GM21717 (cell line): Measurements from ENCODE around the gene EXOC6B.

Experiments
- ATAC-seq: cut with Tn5 transposase; IDR thresholded peaks from one replicate; pipeline ENCODE4 v1.9.1; 2021; ENCODE audit warnings: mild to moderate bottlenecking, moderate library complexity; ENCODE audit not compliant: unreplicated experiment

EXOC6B gene

DNA sequence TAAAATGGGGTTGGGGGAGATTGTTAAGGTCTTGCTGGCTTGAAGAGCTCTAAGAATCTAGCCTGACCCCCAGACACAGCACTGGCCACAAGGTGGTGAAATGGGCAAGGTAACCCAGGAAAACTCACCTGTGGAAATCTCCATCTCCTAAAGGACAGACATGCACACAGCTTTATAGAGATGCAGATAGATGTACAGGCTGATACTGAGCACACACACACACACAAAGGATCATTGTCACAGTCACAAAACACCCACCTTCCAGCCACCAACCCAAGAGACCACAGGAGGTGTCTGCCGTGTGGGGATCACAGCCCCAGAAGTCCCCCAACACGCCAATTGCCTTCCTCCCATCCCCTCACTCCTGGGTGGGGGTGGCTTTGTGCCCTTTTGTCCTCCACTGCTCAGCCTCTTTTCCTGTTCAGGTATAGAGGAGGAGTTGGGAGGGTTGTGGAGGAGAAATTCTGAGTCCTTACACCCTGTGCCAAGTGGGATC is 674.9 kb downstream of the EXOC6B start:
- ATAC-seq: no peak

DNA sequence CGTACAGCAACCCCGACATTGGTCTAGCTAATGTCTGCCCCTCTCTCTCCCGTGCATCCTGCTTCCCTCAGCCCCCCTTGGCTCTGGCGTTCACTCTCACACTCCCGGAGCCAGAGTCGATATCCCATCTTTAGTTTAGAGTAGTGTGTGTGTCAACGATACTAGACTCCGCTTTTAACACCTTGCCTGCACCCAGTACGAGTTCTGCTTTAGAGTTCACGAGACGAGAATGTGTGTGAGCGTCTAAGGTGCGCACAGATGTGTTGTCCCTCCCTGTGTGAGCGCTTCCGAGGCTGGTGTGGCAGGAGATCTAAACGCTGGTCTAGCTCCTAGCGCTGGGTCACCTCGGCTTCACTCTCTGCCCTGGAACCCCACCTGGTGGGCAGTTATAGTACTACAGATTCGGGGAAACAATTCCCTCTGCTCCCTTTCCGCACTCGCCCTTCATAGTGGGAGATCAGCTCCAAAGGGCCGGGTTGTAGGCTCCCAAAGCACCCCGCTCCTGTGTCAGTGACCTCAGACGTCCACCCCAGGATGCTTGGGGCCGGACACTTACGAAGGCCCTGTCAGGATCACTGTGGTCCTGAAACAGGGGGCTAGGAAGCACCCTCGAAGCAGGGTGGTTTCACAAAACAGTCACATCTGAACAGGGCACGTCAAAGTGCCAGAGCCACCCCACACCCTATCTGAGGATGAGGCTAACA is 675.5 kb downstream of the EXOC6B start:
- peak; percentile 78 for ATAC-seq

DNA sequence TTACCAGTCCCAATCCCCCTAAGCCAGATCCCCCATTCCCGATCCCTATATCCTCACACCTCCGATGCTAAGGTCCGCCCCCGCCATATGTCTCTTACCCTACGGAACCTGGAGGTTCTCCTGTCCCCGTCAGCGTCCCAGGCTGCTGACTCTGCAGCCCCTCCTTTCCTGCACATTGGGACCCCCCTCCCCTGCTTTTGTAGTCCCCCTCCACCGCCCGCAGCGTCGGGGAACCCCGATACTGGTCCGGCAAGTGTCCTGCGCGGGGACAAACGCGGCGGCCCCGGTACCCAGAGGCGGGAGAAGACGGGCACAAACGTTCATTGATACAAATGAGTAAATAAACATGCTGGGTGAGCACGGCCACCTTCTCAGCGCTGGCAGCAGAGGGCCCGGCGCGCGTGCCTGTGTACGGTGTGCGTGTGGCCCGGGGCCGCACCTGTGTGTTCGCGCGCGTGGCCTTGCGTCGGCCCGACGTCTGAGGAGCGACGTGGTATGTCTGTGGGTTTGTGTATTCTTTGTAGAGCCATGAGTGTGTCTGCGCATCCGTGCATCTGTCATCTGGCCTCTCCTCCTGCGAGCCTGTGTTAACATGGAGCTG is 676.2 kb downstream of the EXOC6B start:
- no peak for ATAC-seq

DNA sequence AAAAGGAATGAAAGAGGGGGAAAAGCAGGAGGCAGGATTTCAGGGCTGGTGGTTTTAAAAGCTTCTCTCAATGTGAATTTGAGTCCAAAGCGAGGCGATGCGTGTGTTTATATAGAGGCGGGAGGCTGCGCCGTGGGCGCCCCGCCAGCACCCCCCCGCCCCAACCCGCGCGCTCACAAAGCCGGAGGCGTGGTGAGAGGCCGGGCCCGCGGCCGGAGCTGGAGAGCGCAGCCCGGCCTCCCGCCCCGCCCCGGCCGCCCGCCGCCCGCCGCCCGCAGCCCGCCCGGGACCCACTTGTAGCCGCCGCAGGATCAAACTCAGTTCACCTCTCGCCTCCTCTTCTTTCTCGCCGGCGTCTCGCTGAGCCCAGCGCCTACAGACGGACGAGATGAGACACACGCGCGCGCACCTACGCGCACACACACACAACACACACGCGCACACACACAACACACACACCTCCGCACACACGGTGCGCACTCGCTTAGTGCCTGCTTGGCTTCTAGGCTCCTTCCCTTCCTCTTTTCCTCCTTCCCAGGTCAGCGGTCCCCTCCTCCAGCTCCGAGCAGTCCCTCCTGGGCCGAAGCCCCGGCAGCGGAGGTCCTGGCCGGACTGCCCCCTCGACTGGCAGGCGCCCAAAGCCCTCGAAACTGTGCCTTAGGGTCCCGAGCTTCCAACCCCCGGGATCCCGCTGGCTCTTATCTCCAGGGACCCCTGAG is 676.8 kb downstream of the EXOC6B start:
- no peak for ATAC-seq

DNA sequence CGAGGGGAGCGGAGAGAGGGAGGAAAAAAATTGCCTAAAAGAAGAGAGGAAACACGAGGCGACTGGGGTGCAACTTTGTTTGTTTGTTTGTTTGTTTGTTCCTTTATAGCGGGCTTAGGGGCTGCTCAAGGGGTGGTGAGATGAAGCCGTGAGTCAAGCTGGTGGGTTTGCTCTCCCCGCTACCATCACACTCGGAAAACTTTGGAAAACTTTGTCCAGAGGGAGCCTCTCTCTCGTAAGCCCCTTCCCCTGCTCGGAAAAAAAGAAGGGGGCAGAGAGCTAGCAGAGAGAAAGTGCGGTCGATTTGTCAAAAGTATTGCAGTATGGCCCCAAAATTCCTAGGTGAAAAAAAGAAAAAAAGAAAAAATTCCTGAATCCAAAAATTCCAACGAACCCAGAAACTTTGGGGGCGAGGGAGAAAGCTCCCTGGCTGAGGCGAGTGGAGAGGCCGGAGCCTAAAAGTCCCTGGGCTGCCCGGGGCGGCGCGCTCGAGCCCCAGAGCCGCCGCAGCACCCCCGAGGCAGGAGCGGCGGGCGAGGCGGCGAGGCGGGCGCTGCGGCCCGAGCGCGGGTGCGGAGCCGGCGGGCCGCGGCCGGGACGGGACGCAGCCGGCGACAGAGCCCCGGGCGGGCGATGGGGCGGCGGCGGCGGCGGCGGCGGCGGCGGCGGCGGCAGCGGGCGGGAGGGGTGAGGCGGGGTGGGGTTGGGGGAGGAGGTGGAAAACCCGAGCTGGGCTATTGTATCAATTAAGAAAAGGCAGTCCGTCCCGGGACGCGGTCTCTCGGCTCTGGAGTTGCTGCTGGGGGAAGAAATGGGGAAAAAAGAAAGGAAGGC is 677.6 kb downstream of the EXOC6B start:
- no peak for ATAC-seq

DNA sequence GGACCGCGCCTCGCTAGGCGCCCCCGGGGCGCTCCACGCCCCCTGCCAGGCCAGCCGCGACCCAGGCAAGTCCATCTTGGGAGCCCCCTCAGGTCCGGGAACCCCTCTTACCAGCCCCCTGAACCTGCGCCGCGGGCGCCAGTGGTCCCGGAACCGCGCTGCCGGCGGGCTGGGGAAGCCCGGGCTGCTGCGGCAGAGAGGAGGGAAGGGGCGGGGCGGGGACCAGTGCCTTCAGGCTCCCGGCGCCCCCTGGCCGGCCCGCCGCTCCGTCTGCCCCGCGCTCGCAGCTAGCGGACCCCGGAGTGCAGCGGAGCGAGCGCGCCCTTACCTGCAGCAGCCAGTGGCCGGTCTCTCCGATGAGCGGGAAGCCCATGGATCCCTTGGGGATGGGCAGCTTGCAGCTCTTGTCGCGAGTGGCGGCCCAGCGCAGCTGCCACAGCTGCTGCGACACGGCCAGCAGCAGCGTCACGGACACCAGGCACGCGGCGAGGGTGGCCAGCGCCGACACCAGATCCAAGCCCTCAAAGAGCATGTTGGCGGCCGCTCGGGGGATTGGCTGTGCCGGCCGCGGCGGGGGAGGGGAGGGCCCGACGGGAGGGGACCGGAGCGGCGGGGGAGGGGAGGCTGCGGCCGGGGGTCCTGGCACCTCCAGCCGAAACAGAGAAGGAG is 678.4 kb downstream of the EXOC6B start, which contains the start of gene CYP26B1:
Gene CYP26B1 (minus strand): TSS at position 560 of the 669 bp plus-strand sequence. CDS start 28 bp downstream, at position 532.
- ATAC-seq: no peak

DNA sequence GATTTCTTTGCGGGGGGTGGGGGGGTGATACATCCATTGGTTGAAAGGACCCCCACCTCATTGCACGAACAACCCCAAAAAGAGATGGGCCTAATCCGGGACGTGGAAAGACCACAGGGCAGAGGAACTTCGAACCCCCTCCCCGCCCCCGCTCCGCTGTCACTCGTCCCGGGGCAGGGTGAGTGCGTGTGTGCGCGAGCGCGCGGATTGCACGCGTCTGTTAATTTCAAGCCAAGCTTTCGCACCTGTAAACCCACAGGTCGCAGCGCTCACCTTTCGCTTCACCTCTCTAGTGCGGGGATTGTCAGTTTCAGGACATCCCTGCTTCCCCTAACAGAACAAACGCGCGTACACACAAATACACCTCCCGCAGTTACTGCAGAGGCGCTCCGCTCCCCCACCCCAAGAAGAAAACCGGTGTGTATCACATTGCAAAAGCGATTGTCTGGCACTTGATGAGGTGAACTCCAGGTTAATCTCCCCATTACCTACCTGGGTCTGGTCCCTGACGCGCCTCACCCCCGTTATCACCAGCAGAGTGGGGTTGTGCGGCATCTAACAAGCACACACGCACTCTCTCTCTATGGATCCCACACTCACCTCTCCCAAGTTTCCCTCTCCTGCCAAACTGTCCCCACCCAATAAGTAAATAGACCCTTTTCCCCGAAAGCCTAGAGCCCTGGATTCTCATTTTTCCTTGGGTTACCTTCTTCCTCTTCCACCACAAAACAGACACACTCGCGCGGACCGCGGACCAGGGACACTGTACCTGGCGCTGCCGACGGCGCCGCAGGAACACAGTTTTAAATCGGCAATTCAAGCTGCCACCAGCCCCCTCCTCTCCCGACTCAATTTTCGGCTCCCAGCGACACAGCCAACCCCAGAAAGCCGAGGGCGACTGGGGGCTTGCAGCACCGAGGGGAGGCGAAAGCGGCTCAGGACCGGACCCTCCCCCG is 679.2 kb downstream of the EXOC6B start:
- no peak for ATAC-seq

DNA sequence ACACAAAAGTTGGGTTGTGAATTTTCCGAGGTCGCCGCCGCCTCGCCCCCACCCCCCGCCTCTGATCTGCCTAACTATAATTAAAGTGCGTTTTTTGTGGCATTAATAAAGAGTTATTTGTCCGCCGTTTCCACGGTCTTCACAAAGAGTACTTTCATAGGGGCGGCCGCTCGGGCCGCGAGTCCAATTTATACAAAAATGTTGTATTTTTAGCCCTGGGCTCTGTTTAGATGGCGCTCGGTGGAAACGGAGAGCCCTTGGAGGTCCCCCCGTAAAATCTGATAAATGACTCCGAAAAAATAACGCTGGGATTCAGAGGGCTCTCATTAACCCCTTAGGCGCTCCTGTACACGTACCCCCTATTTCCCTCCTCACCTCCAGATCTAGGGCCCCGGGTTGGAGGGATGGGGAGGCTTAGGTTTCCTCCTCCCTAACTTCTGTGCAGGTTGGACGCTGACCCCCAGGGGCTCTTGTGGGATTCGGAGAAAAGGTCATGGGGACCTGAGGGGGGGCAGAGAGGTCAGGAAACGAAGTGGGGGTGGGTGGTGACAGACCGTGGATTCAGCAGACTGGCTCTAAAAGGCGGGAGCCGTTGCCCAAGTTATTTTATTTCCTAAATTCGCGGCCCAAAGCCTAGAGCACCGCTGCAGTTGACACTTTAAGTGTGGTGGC is 680.0 kb downstream of the EXOC6B start:
- ATAC-seq: no peak

DNA sequence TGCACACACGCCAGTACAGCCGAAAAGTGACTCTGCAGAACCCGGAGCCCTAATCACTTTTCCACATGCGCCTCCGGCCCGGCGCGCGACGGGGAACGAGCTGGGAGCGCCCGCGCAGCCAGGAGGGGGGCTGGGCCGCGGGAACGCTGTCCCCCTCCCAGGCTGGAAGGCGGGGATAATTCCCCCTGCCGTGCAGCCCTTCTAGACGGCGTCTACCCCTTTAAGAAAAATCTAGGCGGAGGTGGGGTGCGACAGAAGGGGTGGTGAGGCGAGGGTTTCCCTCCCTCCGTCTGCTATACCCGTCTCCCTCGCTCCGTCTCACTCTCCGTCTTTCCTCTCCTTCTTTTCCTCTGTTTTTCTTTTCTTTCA is 680.6 kb downstream of the EXOC6B start:
- ATAC-seq: no peak

DNA sequence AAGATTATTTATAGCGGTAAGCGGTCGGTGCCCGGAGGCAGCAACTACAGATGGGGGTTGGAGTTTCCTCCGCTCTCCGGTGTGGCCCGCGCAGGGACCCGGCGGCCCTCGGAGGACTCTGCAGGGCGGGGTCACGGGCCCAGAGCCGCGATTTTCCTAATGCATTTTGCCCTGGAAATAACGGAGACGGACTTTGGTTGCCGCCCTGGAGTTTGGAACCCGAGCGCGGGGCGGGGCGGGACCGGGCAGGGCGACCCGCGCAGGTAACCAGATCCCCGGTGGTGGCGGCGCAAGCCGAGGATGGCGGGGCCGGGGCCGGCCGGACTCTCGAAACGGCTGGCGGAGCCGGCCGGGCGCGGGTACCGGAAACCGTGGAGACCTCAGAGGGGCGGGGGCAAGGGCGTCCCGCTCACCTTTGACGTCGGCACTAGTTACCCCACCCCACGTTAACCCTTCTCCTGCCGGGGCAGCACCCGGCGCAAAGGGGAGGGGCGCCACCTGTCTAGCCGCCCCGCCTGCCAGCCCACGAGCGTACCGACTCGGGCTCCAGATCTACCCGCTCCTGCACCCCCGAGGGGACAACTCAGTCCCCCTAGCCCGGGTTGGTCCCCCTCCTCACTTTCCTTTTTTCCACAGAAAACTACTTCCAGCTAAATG is 681.1 kb downstream of the EXOC6B start:
- no peak for ATAC-seq

DNA sequence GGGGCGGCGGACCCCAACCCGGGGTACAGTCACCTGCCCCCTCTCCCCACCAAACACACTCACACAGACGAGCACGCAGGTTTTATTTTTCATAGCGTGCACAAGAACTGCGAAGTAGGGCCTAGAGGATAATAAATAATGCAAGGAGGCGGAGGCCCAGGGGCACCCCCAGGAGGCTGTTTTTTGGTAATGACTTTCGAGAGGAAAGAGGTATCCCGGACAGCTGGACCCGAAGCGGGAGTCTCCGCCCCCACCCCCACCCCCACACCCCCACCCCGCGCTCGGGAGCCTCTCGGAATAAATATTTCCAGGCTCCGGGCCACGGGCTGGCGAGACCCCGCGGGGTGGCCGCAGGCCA is 681.6 kb downstream of the EXOC6B start:
- no peak for ATAC-seq

DNA sequence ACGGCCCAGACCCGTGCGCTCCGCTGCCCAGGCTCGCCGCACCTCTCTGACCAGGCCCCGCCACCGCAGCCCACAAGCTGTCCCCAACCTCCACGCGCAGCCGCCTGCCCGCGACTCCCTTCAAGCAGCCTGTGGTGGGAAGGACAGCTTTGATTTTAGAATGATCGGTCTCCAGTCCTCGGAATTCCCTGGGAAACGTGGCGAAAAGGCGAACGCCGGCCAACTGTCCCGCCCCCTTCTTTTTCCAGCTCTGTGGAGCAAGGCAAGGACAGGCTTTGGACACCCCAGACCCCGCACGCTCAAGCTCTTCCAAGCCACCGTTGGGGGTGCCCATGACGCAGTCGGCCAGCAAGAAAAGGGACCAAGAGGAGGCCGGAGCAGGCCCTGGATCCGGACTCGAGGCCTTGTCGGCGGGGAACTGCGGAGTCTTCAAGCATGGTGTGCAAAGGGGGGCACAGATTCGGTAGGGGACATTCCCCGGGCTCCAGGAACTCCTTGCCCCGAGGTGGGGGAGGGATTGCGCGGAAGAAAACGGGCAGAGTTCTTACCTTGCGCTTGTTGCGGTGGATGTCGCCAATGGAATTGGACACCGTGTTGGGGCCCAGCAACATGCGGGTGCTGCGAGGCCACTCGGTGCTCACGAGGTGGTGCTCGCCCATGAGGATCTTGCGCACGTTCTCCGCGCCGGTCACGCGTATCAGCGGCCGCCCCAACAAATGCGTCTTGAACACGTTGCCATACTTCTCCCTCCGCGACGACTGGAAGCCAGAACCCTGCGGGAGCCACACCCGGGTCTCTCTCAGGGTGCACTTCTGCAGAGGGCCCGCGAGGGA is 682.2 kb downstream of the EXOC6B start:
- ATAC-seq: no peak

DNA sequence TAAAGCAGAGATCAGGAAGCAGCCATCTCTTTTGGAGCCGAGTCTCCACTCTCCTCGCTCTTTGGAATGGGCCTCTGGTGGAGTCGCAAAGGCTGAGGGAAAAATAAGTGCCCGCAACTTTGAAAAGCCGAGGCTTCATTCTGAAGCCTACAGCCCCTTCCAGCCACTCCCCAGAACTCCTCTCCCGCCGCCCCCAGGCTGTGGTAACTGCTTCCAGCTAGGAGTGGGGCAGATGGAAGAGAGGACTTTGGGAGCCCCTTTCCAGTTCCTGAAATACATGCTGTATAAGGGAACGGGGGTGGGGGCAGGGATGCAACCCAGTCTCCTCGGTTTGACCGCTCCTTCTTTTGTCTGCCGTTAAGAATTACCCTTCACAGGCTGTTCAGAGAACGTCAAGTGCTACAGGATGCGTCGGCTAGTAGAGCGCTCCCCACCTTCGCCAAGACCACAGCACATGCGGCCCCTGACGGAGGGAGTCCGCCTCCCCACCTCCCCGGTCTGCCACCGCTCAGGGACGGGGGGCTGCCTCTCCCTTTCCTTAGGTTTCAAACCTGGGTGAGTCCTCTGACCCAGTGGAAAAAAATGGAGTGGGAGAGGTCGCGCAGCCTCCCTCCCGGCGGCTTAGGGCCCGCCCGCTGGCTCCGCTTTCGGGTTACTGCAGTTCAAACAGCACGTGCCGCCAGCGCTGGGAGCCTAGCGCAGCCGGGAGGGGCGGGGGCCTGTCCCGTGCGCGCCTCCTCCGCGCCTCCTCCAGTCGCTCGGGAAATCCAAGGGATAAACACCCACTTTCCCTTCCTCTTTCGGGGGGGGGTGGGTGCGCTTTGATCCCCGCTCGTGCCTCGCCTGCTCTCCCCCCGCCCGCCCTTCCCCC is 683.0 kb downstream of the EXOC6B start:
- no peak for ATAC-seq

DNA sequence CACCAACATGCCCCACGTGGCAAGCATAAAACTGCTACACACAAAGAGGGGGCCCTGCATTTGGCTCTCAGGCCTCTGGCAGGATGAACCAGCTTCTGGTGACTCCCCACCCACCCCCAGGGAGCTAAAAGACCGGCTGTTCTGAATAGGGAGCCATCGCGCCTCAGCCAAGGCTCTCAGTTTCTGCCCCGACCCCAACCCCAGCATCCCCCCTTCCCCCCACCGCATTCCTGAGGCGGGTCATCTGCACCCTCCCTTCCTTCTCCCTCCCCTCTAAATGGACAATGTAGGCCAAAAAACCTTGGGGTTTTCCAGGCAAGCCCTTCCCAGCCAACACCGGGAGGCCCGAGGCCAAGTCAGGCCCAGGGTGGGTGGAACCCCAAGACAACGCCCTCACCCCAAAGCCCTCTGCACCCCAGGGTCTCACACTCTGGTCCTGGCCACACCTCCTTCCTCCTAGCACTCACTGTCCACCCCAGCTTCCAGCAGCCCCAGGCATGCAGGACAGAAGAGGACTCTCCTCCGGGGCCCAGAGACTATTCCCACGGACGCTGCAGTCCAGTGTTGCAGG is 683.9 kb downstream of the EXOC6B start:
- ATAC-seq: no peak

DNA sequence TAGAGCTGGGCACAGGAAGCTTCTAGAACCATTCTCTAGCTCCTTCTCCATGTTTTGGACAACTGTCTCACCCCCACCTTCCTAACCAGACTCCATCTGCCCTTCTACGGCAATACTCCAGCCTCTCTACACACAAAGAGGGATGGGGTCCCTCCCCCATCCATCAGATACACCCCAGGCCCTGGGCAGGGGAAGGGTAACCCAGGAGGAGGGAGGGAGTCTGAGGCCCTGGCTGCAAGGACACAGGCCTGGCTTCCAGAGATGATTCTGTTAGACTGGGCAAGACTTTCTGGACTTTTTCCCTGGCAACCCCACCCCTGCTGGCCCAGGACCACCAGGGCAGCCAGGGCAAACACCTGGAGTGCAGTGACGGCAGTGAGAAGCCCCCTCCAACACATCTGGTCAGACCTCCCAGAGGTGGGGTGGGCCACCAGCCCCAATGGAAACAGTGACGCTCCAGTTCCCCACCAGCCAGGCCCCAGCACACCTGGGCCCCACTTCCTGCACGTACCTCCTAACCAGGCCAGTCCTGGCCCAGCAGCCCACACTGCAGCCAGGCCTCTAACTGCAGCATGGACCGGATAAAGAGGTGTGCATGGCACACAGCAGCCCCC is 684.7 kb downstream of the EXOC6B start:
- ATAC-seq: no peak

DNA sequence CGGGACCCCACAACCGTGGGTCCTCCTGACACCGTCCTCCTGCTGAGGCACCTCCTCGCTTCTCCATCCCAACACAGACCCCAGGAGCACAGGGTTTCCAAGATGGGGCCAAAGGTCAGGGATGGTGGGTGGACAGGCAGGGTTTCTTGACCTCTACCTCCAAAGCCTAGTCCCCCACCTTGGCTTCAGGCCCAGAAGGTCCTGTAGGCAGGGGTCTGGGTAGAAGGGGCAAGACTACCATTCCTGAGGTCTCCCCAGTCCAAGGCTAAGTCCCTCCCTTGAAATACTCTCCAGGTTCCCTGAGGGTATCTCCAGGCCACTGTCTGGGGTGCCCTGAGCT is 685.2 kb downstream of the EXOC6B start:
- ATAC-seq: no peak
